ENCODE results near the gene TRPM8.
"Not testable (repeated sequence)": the region's sequence is repeated elsewhere in the genome, so short reads cannot be mapped to it uniquely, and the experiment has no call there.

TRPM8 gene

GRCh38 chr2:233945146-233945545 is 28.0 kb downstream of the TRPM8 start:
- no peak for FAIRE-seq
- no peak for TF ChIP-seq POLR2A (IDR thresholded peaks at IDR 0.05; ENCODE audit: low read depth, low read length)
- DNase-seq (ENCODE audit: insufficient read length, low spot score), result no peak

- FAIRE-seq (no peak), DNase-seq (ENCODE audit: insufficient read length, low spot score) (no peak)
- TF ChIP-seq POLR2A (IDR thresholded peaks at IDR 0.05; ENCODE audit: low read depth, low read length), result no peak
These were observed 33.1 kb downstream of the TRPM8 start for GRCh38 chr2:233950078-233950825.

GRCh38 chr2:233952335-233952734 is 35.2 kb downstream of the TRPM8 start:
- DNase-seq (ENCODE audit: insufficient read length, low spot score) (no peak), FAIRE-seq (no peak)
- no peak for TF ChIP-seq POLR2A (IDR thresholded peaks at IDR 0.05; ENCODE audit: low read depth, low read length)

- DNase-seq (ENCODE audit: insufficient read length, low spot score), result no peak
- no peak for TF ChIP-seq POLR2A (IDR thresholded peaks at IDR 0.05; ENCODE audit: low read depth, low read length)
- no peak for FAIRE-seq
These were observed 36.1 kb downstream of the TRPM8 start for GRCh38 chr2:233953087-233953801.

GRCh38 chr2:233960203-233960602 is 43.0 kb downstream of the TRPM8 start:
- no peak for TF ChIP-seq POLR2A (IDR thresholded peaks at IDR 0.05; ENCODE audit: low read depth, low read length)
- DNase-seq (ENCODE audit: insufficient read length, low spot score), result no peak
- no peak for FAIRE-seq

- no peak for FAIRE-seq
- no peak for DNase-seq (ENCODE audit: insufficient read length, low spot score)
These were observed 44.7 kb downstream of the TRPM8 start for GRCh38 chr2:233961905-233962304.

GRCh38 chr2:233964581-233964980 is 47.4 kb downstream of the TRPM8 start:
- DNase-seq (ENCODE audit: insufficient read length, low spot score) (no peak), FAIRE-seq (no peak)
- TF ChIP-seq POLR2A (IDR thresholded peaks at IDR 0.05; ENCODE audit: low read depth, low read length), result no peak

More at GRCh38 chr2:233961905-233962304, 44.7 kb downstream of the TRPM8 start:
- no peak for TF ChIP-seq POLR2A (IDR thresholded peaks at IDR 0.05; ENCODE audit: low read depth, low read length)

GRCh38 chr2:233965032-233965603 is 47.9 kb downstream of the TRPM8 start:
- DNase-seq (ENCODE audit: insufficient read length, low spot score) (no peak), FAIRE-seq (no peak)
- TF ChIP-seq POLR2A (IDR thresholded peaks at IDR 0.05; ENCODE audit: low read depth, low read length), result no peak

GRCh38 chr2:233965646-233966045 is 48.5 kb downstream of the TRPM8 start:
- not testable (repeated sequence) for FAIRE-seq

GRCh38 chr2:233966388-233966787 is 49.2 kb downstream of the TRPM8 start:
- DNase-seq (ENCODE audit: insufficient read length, low spot score) (no peak), FAIRE-seq (no peak)
- TF ChIP-seq POLR2A (IDR thresholded peaks at IDR 0.05; ENCODE audit: low read depth, low read length), result no peak

More at GRCh38 chr2:233965646-233966045, 48.5 kb downstream of the TRPM8 start:
- not testable (repeated sequence) for DNase-seq (ENCODE audit: insufficient read length, low spot score)

GRCh38 chr2:233967164-233967563 is 50.0 kb downstream of the TRPM8 start:
- TF ChIP-seq POLR2A (IDR thresholded peaks at IDR 0.05; ENCODE audit: low read depth, low read length), result no peak
- FAIRE-seq (no peak), DNase-seq (ENCODE audit: insufficient read length, low spot score) (no peak)

- no peak for TF ChIP-seq POLR2A (IDR thresholded peaks at IDR 0.05; ENCODE audit: low read depth, low read length)
- FAIRE-seq, result no peak
- DNase-seq (ENCODE audit: insufficient read length, low spot score), result no peak
These were observed 51.4 kb downstream of the TRPM8 start for GRCh38 chr2:233968556-233968955.

- not testable (repeated sequence) for FAIRE-seq; DNase-seq (ENCODE audit: insufficient read length, low spot score)
These were observed 55.3 kb downstream of the TRPM8 start for GRCh38 chr2:233972460-233972859.

GRCh38 chr2:233972941-233973575 is 55.9 kb downstream of the TRPM8 start:
- DNase-seq (ENCODE audit: insufficient read length, low spot score), result no peak

More at GRCh38 chr2:233972941-233973575, 55.9 kb downstream of the TRPM8 start:
- FAIRE-seq, result no peak
- TF ChIP-seq POLR2A (IDR thresholded peaks at IDR 0.05; ENCODE audit: low read depth, low read length), result no peak
